Panc1 (cell line): ENCODE measurements around the gene ABCC4. TPM values are rescaled to one million over a fixed set of nuclear protein-coding genes. Genes with fewer than 3 reads are reported as not detected.

Experiments used
- ATAC-seq: fragments of 200-7000 bp; cut with Tn5 transposase; 2 replicates; pipeline ENCODE4 v1.9.1; 2020; ENCODE audit warnings: mild to moderate bottlenecking, moderate library complexity
- BruUV-seq: library from RNA; stranded (reverse); fragments of 400-500 nt; replicated peaks from 2 replicates; lab custom pipeline; 2021; lab: Mats Ljungman, UMichigan
- CTCF ChIA-PET: fragments of 300-600 bp; sonication (Branson Sonifier 250); formaldehyde crosslinking; loops from one replicate; lab custom pipeline; 2022; ENCODE audit warnings: antibody characterized with exemption; lab: Charles Lee
- POLR2A ChIA-PET: fragments of 300-600 bp; sonication (Branson Sonifier 250); formaldehyde crosslinking; loops from one replicate; lab custom pipeline; 2022; ENCODE audit warnings: antibody characterized with exemption; lab: Charles Lee
- DNase-seq: peaks from one replicate; pipeline ENCODE4 v3.0.0-alpha.2; 2010; ENCODE audit warnings: low read depth, low spot score
- H3K27ac ChIP-seq: 2 replicates; pipeline ENCODE4 v1.5.1; 2011; ENCODE audit warnings: mild to moderate bottlenecking, low read length, inconsistent platforms
- H3K27me3 ChIP-seq: fragments of 200-500 bp; sonication (Bioruptor generic); 2 replicates; pipeline ENCODE4 v1.6.0; 2014; ENCODE audit warnings: low read length, inconsistent platforms; ENCODE audit not compliant: control insufficient read depth, insufficient read depth
- H3K36me3 ChIP-seq: fragments of 200-500 bp; sonication (Bioruptor generic); 2 replicates; pipeline ENCODE4 v1.5.1; 2014; ENCODE audit warnings: inconsistent platforms, mild to moderate bottlenecking, low read length, moderate library complexity; ENCODE audit not compliant: control insufficient read depth, insufficient read depth
- H3K4me1 ChIP-seq: 2 replicates; pipeline ENCODE4 v1.5.1; 2011; ENCODE audit warnings: inconsistent platforms, mild to moderate bottlenecking, low read length, moderate library complexity; ENCODE audit not compliant: control insufficient read depth, insufficient read depth
- H3K4me3 ChIP-seq, 2 experiments: 2 replicates each; pipeline ENCODE4 v1.5.1; 2011 to 2012; ENCODE audit warnings: low read depth in 2 of 2, low read length in 2 of 2, mild to moderate bottlenecking in 2 of 2, inconsistent platforms in 1 of 2, moderate library complexity in 1 of 2
- H3K9me3 ChIP-seq: fragments of 200-500 bp; sonication (Bioruptor generic); 2 replicates; pipeline ENCODE4 v1.5.1; 2014; ENCODE audit warnings: low read depth, mild to moderate bottlenecking, inconsistent platforms, low read length, moderate library complexity; ENCODE audit not compliant: control insufficient read depth, insufficient read depth
- CTCF ChIP-seq: fragments of 450-650 bp; IDR thresholded peaks from 2 replicates; pipeline ENCODE4 v1.5.1; 2017; ENCODE audit warnings: mild to moderate bottlenecking
- POLR2AphosphoS5 ChIP-seq: IDR thresholded peaks from 2 replicates; pipeline ENCODE4 v1.6.1; 2012; ENCODE audit warnings: mild to moderate bottlenecking, low read depth, low read length, moderate library complexity
- REST ChIP-seq, 2 experiments: IDR thresholded peaks; 2 replicates each; pipeline ENCODE4 v1.6.1; 2011 to 2012; ENCODE audit warnings: low read depth in 2 of 2, control low read depth in 1 of 2, low read length in 1 of 2, mild to moderate bottlenecking in 1 of 2, moderate library complexity in 1 of 2; ENCODE audit not compliant: insufficient read depth in 1 of 2
- SIN3A ChIP-seq: IDR thresholded peaks from 2 replicates; pipeline ENCODE4 v1.6.1; 2012; ENCODE audit warnings: low read depth, mild to moderate bottlenecking, low read length, moderate library complexity, borderline replicate concordance; ENCODE audit not compliant: insufficient read depth
- TCF7L2 ChIP-seq: IDR thresholded peaks from 2 replicates; pipeline ENCODE4 v1.6.1; 2011; ENCODE audit warnings: mild to moderate bottlenecking, low read depth, low read length, inconsistent platforms
- in situ Hi-C: cut with HindIII; loops from 2 replicates; pipeline ENCODE4 v1.10.0; 2016; ENCODE audit warnings: low sequenced_read_pairs, low pct_unique_long_range_greater_than_20kb
- intact Hi-C: fragments of 100-400 bp; cut with micrococcal nuclease; formaldehyde crosslinking; loops from one replicate; pipeline ENCODE4 v1.10.0; 2022; ENCODE audit not compliant: unreplicated experiment
- total RNA-seq: library from RNA; stranded (reverse); gene quantifications from one replicate; pipeline ENCODE4 v1.2.1, GENCODE V29; 2021; ENCODE audit not compliant: unreplicated experiment

Gene ABCC4
- total RNA-seq, 1 experiment from 2014 or later = 69.3 TPM

- Histone ChIP-seq H3K27ac (no peak overlapping the region), H3K9me3 (no peaks in the 10 kb centered on the region), H3K27me3 (no peaks in the 10 kb centered on the region), H3K4me3 (no peak overlapping the region), H3K4me1 (peaks cover 8% of the 10 kb centered on the region; the same call in 1 of the 2 replicates), H3K36me3 (no peaks in the 10 kb centered on the region)
- ATAC-seq (no peak), DNase-seq (no peak)
- intact Hi-C loops = no loop called here
- in situ Hi-C loops = no loop called here
- no TSS peak for BruUV-seq
- TF ChIP-seq POLR2AphosphoS5 (no peak), TCF7L2 (no peak), REST (IDR thresholded peaks at IDR 0.05; ENCODE audit: insufficient read depth in 1 of 2, low read depth in 2 of 2, low read length in 1 of 2) (no peak), SIN3A (no peak), CTCF (no peak)
- POLR2A ChIA-PET = no interaction called here
- CTCF ChIA-PET = no interaction called here
These were observed 167.8 kb downstream of the ABCC4 start for GRCh38 chr13:95133498-95133897.

GRCh38 chr13:95129004-95129403, 172.2 kb downstream of the ABCC4 start:
- Histone ChIP-seq H3K36me3 (no peaks in the 10 kb centered on the region), H3K9me3 (no peaks in the 10 kb centered on the region), H3K27ac (peak overlapping the region; percentile 90), H3K4me3 (0 out of 4 replicates have a peak overlapping the region, but pooled peaks of 1 of the 2 experiments have one; percentile 2), H3K27me3 (no peaks in the 10 kb centered on the region), H3K4me1 (peaks cover 12% of the 10 kb centered on the region)
- no peak for ATAC-seq
- BruUV-seq = no TSS peak
- no peak for TF ChIP-seq POLR2AphosphoS5
- TF ChIP-seq CTCF = no peak
- no peak for TF ChIP-seq TCF7L2
- TF ChIP-seq REST (IDR thresholded peaks at IDR 0.05; ENCODE audit: insufficient read depth in 1 of 2, low read depth in 2 of 2, low read length in 1 of 2) = no peak
- no peak for TF ChIP-seq SIN3A
- CTCF ChIA-PET = interaction anchor here (0.5 kb wide), 1 partner anchor 468 kb away, joined by 5 read pairs; no protein-coding TSS in a partner anchor
- POLR2A ChIA-PET = no interaction called here
- in situ Hi-C loops (no loop called here), intact Hi-C loops (no loop called here)
- DNase-seq = no peak
